ENCODE data around the gene APOL6.

Gene APOL6

DNA sequence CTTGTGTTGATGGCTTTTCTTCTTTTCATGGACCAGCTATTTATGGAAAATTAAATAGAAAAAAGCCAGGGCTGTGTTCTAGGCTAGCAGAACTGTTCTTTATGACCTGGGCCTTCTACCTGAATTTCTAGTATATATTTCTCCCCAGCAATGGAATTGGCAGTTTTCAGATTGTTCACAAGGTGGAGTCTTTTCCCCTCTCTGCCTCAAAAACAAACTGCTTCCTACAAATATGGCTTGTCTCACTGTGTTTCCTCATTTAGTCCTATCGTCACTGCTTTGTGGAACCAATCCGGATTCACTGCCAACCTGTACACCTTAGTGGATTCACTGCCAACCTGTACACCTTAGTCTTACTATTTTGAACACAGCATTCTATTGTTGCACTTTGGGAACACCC lies 64.4 kb downstream of the APOL6 start:
- no peak overlapping the region for H2AFZ ChIP-seq
- TF ChIP-seq, protein P1, sequence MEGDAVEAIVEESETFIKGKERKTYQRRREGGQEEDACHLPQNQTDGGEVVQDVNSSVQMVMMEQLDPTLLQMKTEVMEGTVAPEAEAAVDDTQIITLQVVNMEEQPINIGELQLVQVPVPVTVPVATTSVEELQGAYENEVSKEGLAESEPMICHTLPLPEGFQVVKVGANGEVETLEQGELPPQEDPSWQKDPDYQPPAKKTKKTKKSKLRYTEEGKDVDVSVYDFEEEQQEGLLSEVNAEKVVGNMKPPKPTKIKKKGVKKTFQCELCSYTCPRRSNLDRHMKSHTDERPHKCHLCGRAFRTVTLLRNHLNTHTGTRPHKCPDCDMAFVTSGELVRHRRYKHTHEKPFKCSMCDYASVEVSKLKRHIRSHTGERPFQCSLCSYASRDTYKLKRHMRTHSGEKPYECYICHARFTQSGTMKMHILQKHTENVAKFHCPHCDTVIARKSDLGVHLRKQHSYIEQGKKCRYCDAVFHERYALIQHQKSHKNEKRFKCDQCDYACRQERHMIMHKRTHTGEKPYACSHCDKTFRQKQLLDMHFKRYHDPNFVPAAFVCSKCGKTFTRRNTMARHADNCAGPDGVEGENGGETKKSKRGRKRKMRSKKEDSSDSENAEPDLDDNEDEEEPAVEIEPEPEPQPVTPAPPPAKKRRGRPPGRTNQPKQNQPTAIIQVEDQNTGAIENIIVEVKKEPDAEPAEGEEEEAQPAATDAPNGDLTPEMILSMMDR (IDR thresholded peaks at IDR 0.05), result no peak
- no peak overlapping the region for H3K4me3 ChIP-seq (ENCODE audit: low read depth, low read length)
- H3K27ac ChIP-seq, result no peak overlapping the region
- no peaks in the 10 kb centered on the region for H3K4me1 ChIP-seq
- H3K4me2 ChIP-seq (ENCODE audit: low read length), result no peak overlapping the region
- H3K9me3 ChIP-seq (ENCODE audit: control insufficient read depth, low read length), result no peaks in the 10 kb centered on the region
- H3K9ac ChIP-seq, result no peak overlapping the region
- H3K79me2 ChIP-seq, result no peaks in the 10 kb centered on the region
- H3K27me3 ChIP-seq (ENCODE audit: control insufficient read depth, insufficient read depth, low read length), result no peaks in the 10 kb centered on the region
- H3K36me3 ChIP-seq (ENCODE audit: control insufficient read depth, insufficient read depth, low read length), result no peaks in the 10 kb centered on the region

- TF ChIP-seq, protein P1 (IDR thresholded peaks at IDR 0.05), result no peak
These were observed 69.3 kb downstream of the APOL6 start, which contains the start of gene APOL5 for GRCh38 chr22:35717572-35717971. Gene APOL5 (plus strand): TSS chr22:35717872. CDS start chr22:35717872, 0 bp downstream.

More at GRCh38 chr22:35717572-35717971, 69.3 kb downstream of the APOL6 start, which contains the start of gene APOL5:
- no peaks in the 10 kb centered on the region for H3K9me3 ChIP-seq (ENCODE audit: control insufficient read depth, low read length)
- H3K27ac ChIP-seq, result no peak within 1 kb of the TSS
- no peak within 1 kb of the TSS for H3K4me3 ChIP-seq (ENCODE audit: low read depth, low read length)
- H3K9ac ChIP-seq, result no peak within 1 kb of the TSS
- H3K27me3 ChIP-seq (ENCODE audit: control insufficient read depth, insufficient read depth, low read length), result no peaks in the 10 kb centered on the region
- no peaks in the 10 kb centered on the region for H3K4me1 ChIP-seq
- H3K36me3 ChIP-seq (ENCODE audit: control insufficient read depth, insufficient read depth, low read length), result no peaks in the 10 kb centered on the region
- H2AFZ ChIP-seq, result no peak within 1 kb of the TSS
- no peak within 1 kb of the TSS for H3K4me2 ChIP-seq (ENCODE audit: low read length)
- no peaks in the 10 kb centered on the region for H3K79me2 ChIP-seq

All from parathyroid adenoma (tissue), 2 donors.